ENCODE measurements around the gene GALNT17. TPM values are rescaled to one million over a fixed set of nuclear protein-coding genes. Genes with fewer than 3 reads are reported as not detected.

The GALNT17 gene
- total RNA-seq, 1 experiment from 2014 or later: 0.06 TPM

GRCh38 chr7:71682841-71683781 is 551.2 kb downstream of the GALNT17 start:
- DNase-seq (ENCODE audit: low read depth): no peak

- no peak for DNase-seq (ENCODE audit: low read depth)
Measured at GRCh38 chr7:71687286-71687685, 555.3 kb downstream of the GALNT17 start.

- no peak for DNase-seq (ENCODE audit: low read depth)
Measured at GRCh38 chr7:71687831-71688599, 556.1 kb downstream of the GALNT17 start.

GRCh38 chr7:71691538-71691937 is 559.6 kb downstream of the GALNT17 start:
- no peak for DNase-seq (ENCODE audit: low read depth)

GRCh38 chr7:71694665-71695064 is 562.7 kb downstream of the GALNT17 start:
- DNase-seq (ENCODE audit: low read depth): no peak

GRCh38 chr7:71695186-71695585 is 563.2 kb downstream of the GALNT17 start:
- DNase-seq (ENCODE audit: low read depth): no peak

- DNase-seq (ENCODE audit: low read depth): no peak
Measured at GRCh38 chr7:71696511-71696910, 564.6 kb downstream of the GALNT17 start.

GRCh38 chr7:71697400-71697799 is 565.5 kb downstream of the GALNT17 start:
- no peak for DNase-seq (ENCODE audit: low read depth)

GRCh38 chr7:71705217-71705616 is 573.3 kb downstream of the GALNT17 start:
- DNase-seq (ENCODE audit: low read depth): peak; percentile 43

- DNase-seq (ENCODE audit: low read depth): no peak
Measured at GRCh38 chr7:71705901-71706596, 574.1 kb downstream of the GALNT17 start.

GRCh38 chr7:71706597-71706975 is 574.6 kb downstream of the GALNT17 start:
- no peak for DNase-seq (ENCODE audit: low read depth)

GRCh38 chr7:71707041-71707440 is 575.1 kb downstream of the GALNT17 start:
- peak; percentile 20 for DNase-seq (ENCODE audit: low read depth)

- DNase-seq (ENCODE audit: low read depth): no peak
Measured at GRCh38 chr7:71708710-71709109, 576.8 kb downstream of the GALNT17 start.

GRCh38 chr7:71710442-71710841 is 578.5 kb downstream of the GALNT17 start:
- DNase-seq (ENCODE audit: low read depth): no peak

GRCh38 chr7:71712653-71713180 is 580.8 kb downstream of the GALNT17 start:
- no peak for DNase-seq (ENCODE audit: low read depth)

GRCh38 chr7:71716690-71717089 is 584.7 kb downstream of the GALNT17 start:
- DNase-seq (ENCODE audit: low read depth): no peak

GRCh38 chr7:71718563-71718962 is 586.6 kb downstream of the GALNT17 start:
- DNase-seq (ENCODE audit: low read depth): no peak

- no peak for DNase-seq (ENCODE audit: low read depth)
Measured at GRCh38 chr7:71721742-71722141, 589.8 kb downstream of the GALNT17 start.

GRCh38 chr7:71723859-71724258 is 591.9 kb downstream of the GALNT17 start:
- DNase-seq (ENCODE audit: low read depth): no peak

GRCh38 chr7:71727347-71727746 is 595.4 kb downstream of the GALNT17 start:
- DNase-seq (ENCODE audit: low read depth): no peak

- no peak for DNase-seq (ENCODE audit: low read depth)
Measured at GRCh38 chr7:71731740-71732139, 599.8 kb downstream of the GALNT17 start.

Measured in LHCN-M2 (cell line).